Measurements from ENCODE around the gene MPP4. TPM values are rescaled to one million over a fixed set of nuclear protein-coding genes. Genes with fewer than 3 reads are reported as not detected.

The MPP4 gene
- polyA plus RNA-seq, 1 donor from 2014 or later: 0.38 TPM

- no peaks in the 10 kb centered on the region for H3K79me2 ChIP-seq (replicated peaks; ENCODE audit: insufficient read depth, low read length)
- H2AFZ ChIP-seq (ENCODE audit: low read depth, low read length): no peak overlapping the region
- no peaks in the 10 kb centered on the region for H3K9me2 ChIP-seq (ENCODE audit: insufficient read depth, low read length)
- H3K27me3 ChIP-seq (ENCODE audit: insufficient read depth, low read depth, low read length): no peaks in the 10 kb centered on the region
- no peaks in the 10 kb centered on the region for H3K9me3 ChIP-seq (ENCODE audit: low read length)
- H3K27ac ChIP-seq (ENCODE audit: low read length): no peak overlapping the region
- no peak for TF ChIP-seq POLR2AphosphoS5 (IDR thresholded peaks at IDR 0.05)
- TF ChIP-seq EP300 (conservative IDR thresholded peaks at IDR 0.05; ENCODE audit: poor library complexity, severe bottlenecking): no peak
- TF ChIP-seq MXI1 (conservative IDR thresholded peaks at IDR 0.05; ENCODE audit: poor library complexity, severe bottlenecking): no peak
- no peak for TF ChIP-seq TAF1 (IDR thresholded peaks at IDR 0.05; ENCODE audit: low read depth)
- TF ChIP-seq, protein P1, sequence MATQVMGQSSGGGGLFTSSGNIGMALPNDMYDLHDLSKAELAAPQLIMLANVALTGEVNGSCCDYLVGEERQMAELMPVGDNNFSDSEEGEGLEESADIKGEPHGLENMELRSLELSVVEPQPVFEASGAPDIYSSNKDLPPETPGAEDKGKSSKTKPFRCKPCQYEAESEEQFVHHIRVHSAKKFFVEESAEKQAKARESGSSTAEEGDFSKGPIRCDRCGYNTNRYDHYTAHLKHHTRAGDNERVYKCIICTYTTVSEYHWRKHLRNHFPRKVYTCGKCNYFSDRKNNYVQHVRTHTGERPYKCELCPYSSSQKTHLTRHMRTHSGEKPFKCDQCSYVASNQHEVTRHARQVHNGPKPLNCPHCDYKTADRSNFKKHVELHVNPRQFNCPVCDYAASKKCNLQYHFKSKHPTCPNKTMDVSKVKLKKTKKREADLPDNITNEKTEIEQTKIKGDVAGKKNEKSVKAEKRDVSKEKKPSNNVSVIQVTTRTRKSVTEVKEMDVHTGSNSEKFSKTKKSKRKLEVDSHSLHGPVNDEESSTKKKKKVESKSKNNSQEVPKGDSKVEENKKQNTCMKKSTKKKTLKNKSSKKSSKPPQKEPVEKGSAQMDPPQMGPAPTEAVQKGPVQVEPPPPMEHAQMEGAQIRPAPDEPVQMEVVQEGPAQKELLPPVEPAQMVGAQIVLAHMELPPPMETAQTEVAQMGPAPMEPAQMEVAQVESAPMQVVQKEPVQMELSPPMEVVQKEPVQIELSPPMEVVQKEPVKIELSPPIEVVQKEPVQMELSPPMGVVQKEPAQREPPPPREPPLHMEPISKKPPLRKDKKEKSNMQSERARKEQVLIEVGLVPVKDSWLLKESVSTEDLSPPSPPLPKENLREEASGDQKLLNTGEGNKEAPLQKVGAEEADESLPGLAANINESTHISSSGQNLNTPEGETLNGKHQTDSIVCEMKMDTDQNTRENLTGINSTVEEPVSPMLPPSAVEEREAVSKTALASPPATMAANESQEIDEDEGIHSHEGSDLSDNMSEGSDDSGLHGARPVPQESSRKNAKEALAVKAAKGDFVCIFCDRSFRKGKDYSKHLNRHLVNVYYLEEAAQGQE (IDR thresholded peaks at IDR 0.05; ENCODE audit: borderline replicate concordance): no peak
- no peak for TF ChIP-seq SMC3 (conservative IDR thresholded peaks at IDR 0.05; ENCODE audit: poor library complexity)
- no peak for TF ChIP-seq EZH2 (IDR thresholded peaks at IDR 0.05; ENCODE audit: borderline replicate concordance, insufficient read depth, low read length, poor library complexity, severe bottlenecking)
- TF ChIP-seq, protein P2, sequence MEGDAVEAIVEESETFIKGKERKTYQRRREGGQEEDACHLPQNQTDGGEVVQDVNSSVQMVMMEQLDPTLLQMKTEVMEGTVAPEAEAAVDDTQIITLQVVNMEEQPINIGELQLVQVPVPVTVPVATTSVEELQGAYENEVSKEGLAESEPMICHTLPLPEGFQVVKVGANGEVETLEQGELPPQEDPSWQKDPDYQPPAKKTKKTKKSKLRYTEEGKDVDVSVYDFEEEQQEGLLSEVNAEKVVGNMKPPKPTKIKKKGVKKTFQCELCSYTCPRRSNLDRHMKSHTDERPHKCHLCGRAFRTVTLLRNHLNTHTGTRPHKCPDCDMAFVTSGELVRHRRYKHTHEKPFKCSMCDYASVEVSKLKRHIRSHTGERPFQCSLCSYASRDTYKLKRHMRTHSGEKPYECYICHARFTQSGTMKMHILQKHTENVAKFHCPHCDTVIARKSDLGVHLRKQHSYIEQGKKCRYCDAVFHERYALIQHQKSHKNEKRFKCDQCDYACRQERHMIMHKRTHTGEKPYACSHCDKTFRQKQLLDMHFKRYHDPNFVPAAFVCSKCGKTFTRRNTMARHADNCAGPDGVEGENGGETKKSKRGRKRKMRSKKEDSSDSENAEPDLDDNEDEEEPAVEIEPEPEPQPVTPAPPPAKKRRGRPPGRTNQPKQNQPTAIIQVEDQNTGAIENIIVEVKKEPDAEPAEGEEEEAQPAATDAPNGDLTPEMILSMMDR (IDR thresholded peaks at IDR 0.05; ENCODE audit: poor library complexity, severe bottlenecking): no peak
- no peak for TF ChIP-seq RAD21 (conservative IDR thresholded peaks at IDR 0.05)
- no peaks in the 10 kb centered on the region for H3F3A ChIP-seq (ENCODE audit: insufficient read depth, low read length, poor library complexity, severe bottlenecking)
- no peaks in the 10 kb centered on the region for H4K20me1 ChIP-seq (ENCODE audit: insufficient read depth)
- no peak overlapping the region for H3K4me2 ChIP-seq (ENCODE audit: low read length)
- H3K4me3 ChIP-seq (ENCODE audit: low read length): no peak overlapping the region
- H3K9ac ChIP-seq (ENCODE audit: low read length): no peak overlapping the region
- no peaks in the 10 kb centered on the region for H3K36me3 ChIP-seq (ENCODE audit: insufficient read depth, low read length)
These were observed 43.6 kb downstream of the MPP4 start for GRCh38 chr2:201654616-201655384.

GRCh38 chr2:201653221-201653620 lies 45.2 kb downstream of the MPP4 start:
- Histone ChIP-seq H3K36me3 (ENCODE audit: insufficient read depth, low read length) (no peaks in the 10 kb centered on the region), H3K27me3 (ENCODE audit: insufficient read depth, low read depth, low read length) (no peaks in the 10 kb centered on the region), H3K4me3 (ENCODE audit: low read length) (no peak overlapping the region), H3K9ac (ENCODE audit: low read length) (no peak overlapping the region), H3F3A (ENCODE audit: insufficient read depth, low read length, poor library complexity, severe bottlenecking) (no peaks in the 10 kb centered on the region), H3K9me3 (ENCODE audit: low read length) (no peaks in the 10 kb centered on the region), H3K9me2 (ENCODE audit: insufficient read depth, low read length) (no peaks in the 10 kb centered on the region), H4K20me1 (ENCODE audit: insufficient read depth) (no peaks in the 10 kb centered on the region), H3K79me2 (replicated peaks; ENCODE audit: insufficient read depth, low read length) (no peaks in the 10 kb centered on the region), H3K27ac (ENCODE audit: low read length) (no peak overlapping the region), H3K4me2 (ENCODE audit: low read length) (no peak overlapping the region), H2AFZ (ENCODE audit: low read depth, low read length) (no peak overlapping the region)
- TF ChIP-seq SMC3 (conservative IDR thresholded peaks at IDR 0.05; ENCODE audit: poor library complexity) (no peak), MXI1 (conservative IDR thresholded peaks at IDR 0.05; ENCODE audit: poor library complexity, severe bottlenecking) (no peak), POLR2AphosphoS5 (IDR thresholded peaks at IDR 0.05) (no peak), RAD21 (conservative IDR thresholded peaks at IDR 0.05) (no peak), EP300 (conservative IDR thresholded peaks at IDR 0.05; ENCODE audit: poor library complexity, severe bottlenecking) (no peak), TAF1 (IDR thresholded peaks at IDR 0.05; ENCODE audit: low read depth) (no peak), EZH2 (IDR thresholded peaks at IDR 0.05; ENCODE audit: borderline replicate concordance, insufficient read depth, low read length, poor library complexity, severe bottlenecking) (no peak)
- TF ChIP-seq, protein P2 (IDR thresholded peaks at IDR 0.05; ENCODE audit: poor library complexity, severe bottlenecking): no peak
- TF ChIP-seq, protein P1 (IDR thresholded peaks at IDR 0.05; ENCODE audit: borderline replicate concordance): no peak
